WTC11 (cell line): ENCODE results near the gene CCDC136.

Experiments used
- ELF4 ChIP-seq: sonication (generic); formaldehyde crosslinking; IDR thresholded peaks from 2 replicates; pipeline ENCODE4 v1.8.1; 2022; ENCODE audit warnings: low read depth, mild to moderate bottlenecking, moderate library complexity, missing genetic modification reagents
- ETV6 ChIP-seq: sonication (generic); formaldehyde crosslinking; IDR thresholded peaks from 2 replicates; pipeline ENCODE4 v1.8.1; 2022; ENCODE audit warnings: mild to moderate bottlenecking, missing genetic modification reagents
- FOXK1 ChIP-seq: sonication (generic); formaldehyde crosslinking; IDR thresholded peaks from 2 replicates; pipeline ENCODE4 v1.8.0; 2022; ENCODE audit warnings: mild to moderate bottlenecking, moderate library complexity, missing genetic modification reagents
- NFYB ChIP-seq: sonication (generic); formaldehyde crosslinking; conservative IDR thresholded peaks from 2 replicates; pipeline ENCODE4 v1.8.0; 2022; ENCODE audit warnings: low read depth, missing genetic modification reagents
- NR1H2 ChIP-seq: sonication (generic); formaldehyde crosslinking; IDR thresholded peaks from 2 replicates; pipeline ENCODE4 v1.9.0; 2021; ENCODE audit warnings: mild to moderate bottlenecking, moderate library complexity, missing genetic modification reagents
- NR2C2 ChIP-seq: sonication (generic); formaldehyde crosslinking; IDR thresholded peaks from 2 replicates; pipeline ENCODE4 v1.8.0; 2022; ENCODE audit warnings: mild to moderate bottlenecking, missing genetic modification reagents
- SP1 ChIP-seq: sonication (generic); formaldehyde crosslinking; conservative IDR thresholded peaks from 2 replicates; pipeline ENCODE4 v1.8.1; 2022; ENCODE audit warnings: missing genetic modification reagents
- TEAD1 ChIP-seq: sonication (generic); formaldehyde crosslinking; IDR thresholded peaks from 2 replicates; pipeline ENCODE4 v1.8.0; 2022; ENCODE audit warnings: mild to moderate bottlenecking, missing genetic modification reagents
- ZNF121 ChIP-seq: sonication (generic); formaldehyde crosslinking; IDR thresholded peaks from 2 replicates; pipeline ENCODE4 v1.8.0; 2023; ENCODE audit warnings: missing genetic modification reagents
- ZNF232 ChIP-seq: sonication (generic); formaldehyde crosslinking; IDR thresholded peaks from 2 replicates; pipeline ENCODE4 v1.8.0; 2022; ENCODE audit warnings: mild to moderate bottlenecking, missing genetic modification reagents
- TF ChIP-seq, protein P1 (sequence below): fragments of 200-600 bp; IDR thresholded peaks from 2 replicates; pipeline ENCODE4 v1.8.0; 2022; ENCODE audit warnings: antibody characterized with exemption
- TF ChIP-seq, protein P2 (sequence below): sonication (generic); formaldehyde crosslinking; IDR thresholded peaks from 2 replicates; pipeline ENCODE4 v1.8.1; 2022; ENCODE audit warnings: low read depth, mild to moderate bottlenecking, moderate library complexity, missing genetic modification reagents, borderline replicate concordance
- TF ChIP-seq, protein P3 (sequence below): sonication (generic); formaldehyde crosslinking; IDR thresholded peaks from 2 replicates; pipeline ENCODE4 v1.8.0; 2022; ENCODE audit warnings: mild to moderate bottlenecking, missing genetic modification reagents
- TF ChIP-seq, protein P4 (sequence below): sonication (generic); formaldehyde crosslinking; IDR thresholded peaks from 2 replicates; pipeline ENCODE4 v1.8.0; 2023; ENCODE audit warnings: missing genetic modification reagents, mild to moderate bottlenecking, borderline replicate concordance

GRCh38 chr7:128849156-128849515 lies 57.4 kb downstream of the CCDC136 start:
- TF ChIP-seq TEAD1 (CRISPR knock-in tag) (no peak), NR2C2 (CRISPR knock-in tag) (no peak), ZNF232 (no peak), ZNF121 (CRISPR knock-in tag) (no peak), SP1 (no peak), NR1H2 (CRISPR knock-in tag) (no peak), NFYB (CRISPR knock-in tag) (no peak), ETV6 (CRISPR knock-in tag) (no peak), FOXK1 (no peak), ELF4 (no peak)
- TF ChIP-seq, protein P1, sequence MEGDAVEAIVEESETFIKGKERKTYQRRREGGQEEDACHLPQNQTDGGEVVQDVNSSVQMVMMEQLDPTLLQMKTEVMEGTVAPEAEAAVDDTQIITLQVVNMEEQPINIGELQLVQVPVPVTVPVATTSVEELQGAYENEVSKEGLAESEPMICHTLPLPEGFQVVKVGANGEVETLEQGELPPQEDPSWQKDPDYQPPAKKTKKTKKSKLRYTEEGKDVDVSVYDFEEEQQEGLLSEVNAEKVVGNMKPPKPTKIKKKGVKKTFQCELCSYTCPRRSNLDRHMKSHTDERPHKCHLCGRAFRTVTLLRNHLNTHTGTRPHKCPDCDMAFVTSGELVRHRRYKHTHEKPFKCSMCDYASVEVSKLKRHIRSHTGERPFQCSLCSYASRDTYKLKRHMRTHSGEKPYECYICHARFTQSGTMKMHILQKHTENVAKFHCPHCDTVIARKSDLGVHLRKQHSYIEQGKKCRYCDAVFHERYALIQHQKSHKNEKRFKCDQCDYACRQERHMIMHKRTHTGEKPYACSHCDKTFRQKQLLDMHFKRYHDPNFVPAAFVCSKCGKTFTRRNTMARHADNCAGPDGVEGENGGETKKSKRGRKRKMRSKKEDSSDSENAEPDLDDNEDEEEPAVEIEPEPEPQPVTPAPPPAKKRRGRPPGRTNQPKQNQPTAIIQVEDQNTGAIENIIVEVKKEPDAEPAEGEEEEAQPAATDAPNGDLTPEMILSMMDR = no peak
- TF ChIP-seq, protein P2, sequence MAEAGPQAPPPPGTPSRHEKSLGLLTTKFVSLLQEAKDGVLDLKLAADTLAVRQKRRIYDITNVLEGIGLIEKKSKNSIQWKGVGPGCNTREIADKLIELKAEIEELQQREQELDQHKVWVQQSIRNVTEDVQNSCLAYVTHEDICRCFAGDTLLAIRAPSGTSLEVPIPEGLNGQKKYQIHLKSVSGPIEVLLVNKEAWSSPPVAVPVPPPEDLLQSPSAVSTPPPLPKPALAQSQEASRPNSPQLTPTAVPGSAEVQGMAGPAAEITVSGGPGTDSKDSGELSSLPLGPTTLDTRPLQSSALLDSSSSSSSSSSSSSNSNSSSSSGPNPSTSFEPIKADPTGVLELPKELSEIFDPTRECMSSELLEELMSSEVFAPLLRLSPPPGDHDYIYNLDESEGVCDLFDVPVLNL (CRISPR knock-in tag) = no peak
- TF ChIP-seq, protein P3, sequence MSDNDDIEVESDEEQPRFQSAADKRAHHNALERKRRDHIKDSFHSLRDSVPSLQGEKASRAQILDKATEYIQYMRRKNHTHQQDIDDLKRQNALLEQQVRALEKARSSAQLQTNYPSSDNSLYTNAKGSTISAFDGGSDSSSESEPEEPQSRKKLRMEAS (CRISPR knock-in tag) = no peak
- TF ChIP-seq, protein P4, sequence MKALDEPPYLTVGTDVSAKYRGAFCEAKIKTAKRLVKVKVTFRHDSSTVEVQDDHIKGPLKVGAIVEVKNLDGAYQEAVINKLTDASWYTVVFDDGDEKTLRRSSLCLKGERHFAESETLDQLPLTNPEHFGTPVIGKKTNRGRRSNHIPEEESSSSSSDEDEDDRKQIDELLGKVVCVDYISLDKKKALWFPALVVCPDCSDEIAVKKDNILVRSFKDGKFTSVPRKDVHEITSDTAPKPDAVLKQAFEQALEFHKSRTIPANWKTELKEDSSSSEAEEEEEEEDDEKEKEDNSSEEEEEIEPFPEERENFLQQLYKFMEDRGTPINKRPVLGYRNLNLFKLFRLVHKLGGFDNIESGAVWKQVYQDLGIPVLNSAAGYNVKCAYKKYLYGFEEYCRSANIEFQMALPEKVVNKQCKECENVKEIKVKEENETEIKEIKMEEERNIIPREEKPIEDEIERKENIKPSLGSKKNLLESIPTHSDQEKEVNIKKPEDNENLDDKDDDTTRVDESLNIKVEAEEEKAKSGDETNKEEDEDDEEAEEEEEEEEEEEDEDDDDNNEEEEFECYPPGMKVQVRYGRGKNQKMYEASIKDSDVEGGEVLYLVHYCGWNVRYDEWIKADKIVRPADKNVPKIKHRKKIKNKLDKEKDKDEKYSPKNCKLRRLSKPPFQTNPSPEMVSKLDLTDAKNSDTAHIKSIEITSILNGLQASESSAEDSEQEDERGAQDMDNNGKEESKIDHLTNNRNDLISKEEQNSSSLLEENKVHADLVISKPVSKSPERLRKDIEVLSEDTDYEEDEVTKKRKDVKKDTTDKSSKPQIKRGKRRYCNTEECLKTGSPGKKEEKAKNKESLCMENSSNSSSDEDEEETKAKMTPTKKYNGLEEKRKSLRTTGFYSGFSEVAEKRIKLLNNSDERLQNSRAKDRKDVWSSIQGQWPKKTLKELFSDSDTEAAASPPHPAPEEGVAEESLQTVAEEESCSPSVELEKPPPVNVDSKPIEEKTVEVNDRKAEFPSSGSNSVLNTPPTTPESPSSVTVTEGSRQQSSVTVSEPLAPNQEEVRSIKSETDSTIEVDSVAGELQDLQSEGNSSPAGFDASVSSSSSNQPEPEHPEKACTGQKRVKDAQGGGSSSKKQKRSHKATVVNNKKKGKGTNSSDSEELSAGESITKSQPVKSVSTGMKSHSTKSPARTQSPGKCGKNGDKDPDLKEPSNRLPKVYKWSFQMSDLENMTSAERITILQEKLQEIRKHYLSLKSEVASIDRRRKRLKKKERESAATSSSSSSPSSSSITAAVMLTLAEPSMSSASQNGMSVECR (CRISPR knock-in tag) = no peak
